Measurements from ENCODE around the gene RPRD1B. TPM values are rescaled to one million over a fixed set of nuclear protein-coding genes. Genes with fewer than 3 reads are reported as not detected.

RPRD1B gene
- total and polyA plus RNA-seq, 2 experiments from 2014 or later = 7.3 to 24.3 TPM

GRCh38 chr20:38034108-38034649, 633 bp downstream of the RPRD1B start:
- Histone ChIP-seq H3K79me2 (replicated peaks; ENCODE audit: insufficient read depth) (peaks cover 94% of the 10 kb centered on the region), H3K4me1 (ENCODE audit: insufficient read depth) (peaks cover 18% of the 10 kb centered on the region), H3K4me2 (peak overlapping the region; percentile 98), H3K27me3 (ENCODE audit: insufficient read depth) (no peaks in the 10 kb centered on the region), H3K9me2 (ENCODE audit: insufficient read depth) (no peaks in the 10 kb centered on the region), H3K36me3 (ENCODE audit: insufficient read depth) (no peaks in the 10 kb centered on the region), H3F3A (replicated peaks; ENCODE audit: low read depth) (no peaks in the 10 kb centered on the region), H2AFZ (peak overlapping the region; percentile 45; the same call in 1 of the 2 replicates), H3K4me3 (peak overlapping the region; percentile 99), H3K27ac (ENCODE audit: low read depth) (peak overlapping the region; percentile 68), H4K20me1 (replicated peaks; ENCODE audit: insufficient read depth) (peaks cover 19% of the 10 kb centered on the region)
- peak; percentile 17; the same call in 2 of the 3 replicates for ATAC-seq
- H3K36me3 Mint-ChIP-seq (ENCODE audit: low read depth) = peaks cover 26% of the 10 kb centered on the region
- peaks cover 25% of the 10 kb centered on the region for H3K4me1 Mint-ChIP-seq
- H3K27me3 Mint-ChIP-seq (ENCODE audit: insufficient read depth, low read depth, poor library complexity) = peaks cover 9% of the 10 kb centered on the region
- H3K27ac Mint-ChIP-seq = peak overlapping the region; percentile 99
- H3K9me3 Mint-ChIP-seq = no peaks in the 10 kb centered on the region; the same call in 2 of the 3 replicates
- peak overlapping the region; percentile 95 for H3K4me3 Mint-ChIP-seq
- TF ChIP-seq REST (IDR thresholded peaks at IDR 0.05; ENCODE audit: unreplicated experiment) (no peak), ZNF114 (CRISPR knock-in tag; IDR thresholded peaks at IDR 0.05) (no peak), JUNB (IDR thresholded peaks at IDR 0.05; ENCODE audit: unreplicated experiment) (no peak), ZNF462 (CRISPR knock-in tag; IDR thresholded peaks at IDR 0.05) (no peak)
- DNase-seq (ENCODE audit: low spot score) = no peak
